Measurements from ENCODE around the gene SLC2A5. TPM values are rescaled to one million over a fixed set of nuclear protein-coding genes. Genes with fewer than 3 reads are reported as not detected.

The SLC2A5 gene
- polyA plus RNA-seq, 10 donors, result 2.4 to 16.5 (median 6.2) TPM

Other genes with a start within 250 kb of the SLC2A5 start
- 100 to 1,000 TPM; 334 to 487 (median 376) TPM for gene ENO1, start 190.9 kb downstream of the SLC2A5 start, polyA plus RNA-seq (ENCODE audit: insufficient read length in 10 of 10)
- gene CA6, start 123.8 kb downstream of the SLC2A5 start, polyA plus RNA-seq (ENCODE audit: insufficient read length in 10 of 10), result under 1 TPM in 2 of 10 donors, not detected in 8; 0.20 to 0.26 TPM
- not detected for gene SLC2A7, start 43.2 kb downstream of the SLC2A5 start, polyA plus RNA-seq (ENCODE audit: insufficient read length in 10 of 10)
- gene GPR157, start 59.5 kb upstream of the SLC2A5 start, polyA plus RNA-seq (ENCODE audit: insufficient read length in 10 of 10), result 1 to 10 TPM in 6 of 10 donors, under 1 TPM in 4; 0.67 to 3.8 (median 1.2) TPM
- 10 to 100 TPM; 29.4 to 51.8 (median 35.2) TPM for gene H6PD, start 165.1 kb upstream of the SLC2A5 start, polyA plus RNA-seq (ENCODE audit: insufficient read length in 10 of 10)
- gene SPSB1, start 223.3 kb upstream of the SLC2A5 start, polyA plus RNA-seq (ENCODE audit: insufficient read length in 10 of 10), result 10 to 100 TPM in 1 of 10 donors, 1 to 10 TPM in 9; 4.8 to 11.3 (median 8.2) TPM

Data from muscle of back (tissue), 10 donors.